Epithelial cell of proximal tubule (primary cell): ENCODE measurements around the gene YKT6. TPM values are rescaled to one million over a fixed set of nuclear protein-coding genes. Genes with fewer than 3 reads are reported as not detected.

Experiments
- DNase-seq: peaks from one replicate; pipeline ENCODE4 v3.0.0-alpha.2; 2011; ENCODE audit warnings: low read depth
- H3K4me3 ChIP-seq: 2 replicates; pipeline ENCODE4 v1.5.1; 2011; ENCODE audit warnings: low read depth, mild to moderate bottlenecking, low read length
- total RNA-seq: library from RNA; depleted of rRNA; stranded (reverse); fragments of >200 nt; gene quantifications from 2 replicates; pipeline ENCODE4 v1.2.3, GENCODE V29; 2015
- TF ChIP-seq, protein P1 (sequence below): conservative IDR thresholded peaks from 2 replicates; pipeline ENCODE4 v1.5.1; 2012; ENCODE audit warnings: low read depth, mild to moderate bottlenecking, low read length

The YKT6 gene
- total RNA-seq, 1 donor from 2014 or later = 79.3 TPM

DNA sequence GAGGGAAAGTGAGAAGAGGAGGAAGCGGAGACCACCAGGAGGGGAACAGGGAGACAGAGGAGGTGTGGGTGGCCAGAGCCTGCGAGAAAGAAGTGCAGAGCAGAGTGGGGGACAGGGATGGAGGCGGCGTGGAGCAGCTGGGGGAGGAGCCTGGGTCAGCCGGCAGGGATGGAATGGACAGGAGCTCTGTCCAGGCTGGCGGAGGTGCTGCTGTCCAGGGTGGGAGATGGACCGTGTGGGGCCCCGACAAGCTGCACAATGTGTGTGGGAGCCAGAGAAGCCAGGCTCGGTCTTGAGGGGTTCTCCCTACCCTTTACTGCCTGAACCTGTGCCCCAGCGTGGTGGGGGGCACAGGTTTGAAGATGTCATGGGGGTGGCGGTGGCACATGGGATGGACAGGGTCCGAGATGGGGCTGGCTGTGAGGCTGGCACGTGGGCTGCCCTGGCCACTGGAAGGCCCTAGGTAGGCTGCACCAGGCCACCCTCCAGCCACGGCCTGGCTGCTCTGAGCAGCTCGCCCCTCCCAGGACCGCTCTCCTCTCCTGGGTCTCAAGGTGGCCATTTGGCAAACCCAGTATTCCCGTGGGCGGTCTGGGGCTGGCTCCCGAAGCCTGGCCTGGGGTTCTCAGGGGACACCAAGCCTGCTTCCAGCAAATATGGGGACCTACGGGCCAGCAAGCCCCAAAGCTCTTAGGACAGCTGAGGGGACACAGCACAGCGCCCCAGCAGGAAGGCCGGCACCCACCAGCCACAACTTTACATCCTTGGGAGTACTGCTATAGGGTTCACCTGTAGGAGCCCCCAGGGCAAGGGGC, 32.3 kb downstream of the YKT6 start:
- TF ChIP-seq, protein P1, sequence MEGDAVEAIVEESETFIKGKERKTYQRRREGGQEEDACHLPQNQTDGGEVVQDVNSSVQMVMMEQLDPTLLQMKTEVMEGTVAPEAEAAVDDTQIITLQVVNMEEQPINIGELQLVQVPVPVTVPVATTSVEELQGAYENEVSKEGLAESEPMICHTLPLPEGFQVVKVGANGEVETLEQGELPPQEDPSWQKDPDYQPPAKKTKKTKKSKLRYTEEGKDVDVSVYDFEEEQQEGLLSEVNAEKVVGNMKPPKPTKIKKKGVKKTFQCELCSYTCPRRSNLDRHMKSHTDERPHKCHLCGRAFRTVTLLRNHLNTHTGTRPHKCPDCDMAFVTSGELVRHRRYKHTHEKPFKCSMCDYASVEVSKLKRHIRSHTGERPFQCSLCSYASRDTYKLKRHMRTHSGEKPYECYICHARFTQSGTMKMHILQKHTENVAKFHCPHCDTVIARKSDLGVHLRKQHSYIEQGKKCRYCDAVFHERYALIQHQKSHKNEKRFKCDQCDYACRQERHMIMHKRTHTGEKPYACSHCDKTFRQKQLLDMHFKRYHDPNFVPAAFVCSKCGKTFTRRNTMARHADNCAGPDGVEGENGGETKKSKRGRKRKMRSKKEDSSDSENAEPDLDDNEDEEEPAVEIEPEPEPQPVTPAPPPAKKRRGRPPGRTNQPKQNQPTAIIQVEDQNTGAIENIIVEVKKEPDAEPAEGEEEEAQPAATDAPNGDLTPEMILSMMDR = no peak
- no peak overlapping the region for H3K4me3 ChIP-seq
- DNase-seq = no peak

GRCh38 chr7:44235066-44235465, 34.3 kb downstream of the YKT6 start:
- no peak overlapping the region for H3K4me3 ChIP-seq
- no peak for DNase-seq
- TF ChIP-seq, protein P1 = no peak

DNA sequence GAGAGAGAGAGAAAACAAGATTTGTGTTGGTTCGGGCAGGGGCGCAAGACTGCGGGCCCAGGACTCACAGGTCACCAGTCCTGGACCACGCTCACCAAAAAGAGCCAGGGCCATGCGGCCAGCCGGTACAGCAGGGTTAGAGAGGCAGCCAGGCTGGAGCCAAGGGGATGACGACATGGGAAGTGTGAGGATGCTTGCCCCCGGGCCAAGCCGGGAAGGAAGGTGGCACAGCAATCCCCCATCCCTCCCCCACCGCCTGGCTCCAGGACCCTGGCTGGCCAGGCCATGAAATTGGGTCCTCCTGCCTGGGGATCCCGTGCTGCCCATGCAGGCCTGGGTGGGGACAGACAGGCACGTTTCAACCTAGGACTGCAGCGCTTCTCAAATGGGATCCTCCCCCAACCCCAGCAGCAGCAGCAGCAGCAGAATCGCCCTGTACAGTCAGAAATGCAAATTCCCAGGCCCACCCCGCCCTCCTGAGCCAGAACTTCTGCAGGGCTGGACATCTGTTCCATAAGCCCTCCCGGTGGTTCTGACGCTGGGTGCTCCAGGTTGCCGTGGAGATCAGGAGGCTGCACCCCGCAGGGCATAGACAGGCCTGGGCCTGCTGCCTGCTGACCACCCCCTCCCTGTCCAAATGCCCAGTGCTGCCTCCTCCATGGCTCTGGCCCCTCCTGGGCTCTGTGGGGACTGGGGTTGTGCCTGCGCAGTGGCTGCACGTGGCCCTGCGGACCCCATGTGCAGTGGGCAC, 35.0 kb downstream of the YKT6 start:
- no peak for DNase-seq
- TF ChIP-seq, protein P1 = no peak
- H3K4me3 ChIP-seq = no peak overlapping the region

- no peak for DNase-seq
- no peak overlapping the region for H3K4me3 ChIP-seq
- TF ChIP-seq, protein P1 = no peak
Measured at GRCh38 chr7:44236333-44236728, 35.6 kb downstream of the YKT6 start.

DNA sequence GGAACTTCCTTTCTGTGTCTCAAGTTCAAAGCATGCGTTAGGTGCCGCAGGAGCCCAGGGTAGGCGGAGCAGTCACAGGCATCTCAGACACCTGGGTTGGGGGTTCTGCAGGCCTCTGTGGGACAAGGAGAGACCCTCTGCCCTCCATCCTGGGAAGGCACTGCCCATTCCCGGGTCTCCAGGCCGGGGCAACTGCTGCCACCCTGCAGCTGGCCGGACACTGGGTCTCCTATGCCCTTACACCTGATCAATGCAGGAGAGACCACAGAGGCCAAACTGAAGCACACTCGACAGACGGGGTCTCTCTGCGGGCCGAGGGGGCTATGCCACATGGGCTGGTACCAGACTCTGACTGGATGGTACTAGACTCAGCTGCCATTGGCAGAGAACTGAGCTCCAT, 36.9 kb downstream of the YKT6 start:
- TF ChIP-seq, protein P1 = no peak
- no peak overlapping the region for H3K4me3 ChIP-seq
- DNase-seq = no peak

GRCh38 chr7:44238116-44238695, 37.4 kb downstream of the YKT6 start:
- H3K4me3 ChIP-seq = no peak overlapping the region
- TF ChIP-seq, protein P1 = no peak
- no peak for DNase-seq
